NT2/D1 (cell line): Measurements from ENCODE around the gene EIF3D.

Experiments used
- YY1 ChIP-seq: IDR thresholded peaks from 2 replicates; pipeline ENCODE4 v1.6.1; 2011; ENCODE audit not compliant: insufficient read length, insufficient read depth
- ZNF274 ChIP-seq: IDR thresholded peaks from 2 replicates; pipeline ENCODE4 v1.6.1; 2011; ENCODE audit warnings: mild to moderate bottlenecking, low read depth, low read length

- TF ChIP-seq ZNF274 (no peak), YY1 (no peak)
Measured at GRCh38 chr22:36549033-36549432, 20.1 kb upstream of the EIF3D start.
